OCI-M1 (cell line): ENCODE results near the gene AHDC1.
"Not testable (repeated sequence)": the region's sequence is repeated elsewhere in the genome, so short reads cannot be mapped to it uniquely, and the experiment has no call there.

Experiments used
- DNase-seq: peaks from one replicate; lab custom pipeline; 2025; lab: John Stamatoyannopoulos, UW

Gene AHDC1

DNA sequence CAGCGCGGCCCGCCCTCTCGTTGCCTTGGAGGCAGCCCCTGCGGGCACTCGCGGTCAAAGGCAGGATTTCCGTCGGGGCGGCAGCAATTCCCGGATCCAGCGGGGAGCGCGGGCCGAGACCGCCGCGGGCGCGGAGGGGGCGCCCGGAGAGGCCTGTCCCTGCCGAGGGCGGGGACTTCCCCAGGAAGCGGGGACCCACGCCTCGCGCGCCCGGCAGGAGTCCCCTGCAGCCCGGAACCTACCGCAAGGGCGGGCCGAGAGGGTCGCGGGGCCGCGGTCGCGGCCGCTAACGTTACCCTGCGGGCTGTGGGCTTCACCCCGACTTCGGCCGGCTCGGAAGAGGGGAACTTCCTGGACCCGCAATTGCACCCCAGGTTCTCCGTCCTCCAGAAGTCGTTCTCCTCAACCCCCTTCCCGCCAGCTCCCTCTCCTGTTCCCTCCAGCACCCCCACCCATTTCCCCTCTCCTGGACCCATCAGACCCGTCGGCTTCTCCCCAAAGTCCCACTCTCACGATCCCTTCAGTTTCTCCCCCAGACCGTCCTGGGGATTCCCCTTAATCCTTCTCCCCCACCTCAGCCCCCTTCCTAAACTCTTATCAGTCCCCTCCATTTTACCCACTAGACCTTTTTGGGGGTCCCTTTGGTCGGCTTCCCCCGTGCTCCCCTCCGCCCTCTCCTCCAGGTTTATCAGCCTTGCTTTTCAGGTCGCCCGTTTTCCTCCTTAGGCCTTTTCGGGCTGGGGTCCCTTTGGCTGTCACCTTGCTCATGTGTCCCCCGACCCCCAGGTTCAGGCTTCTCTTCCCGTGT is 30.4 kb upstream of the AHDC1 start:
- DNase-seq = no peak

DNA sequence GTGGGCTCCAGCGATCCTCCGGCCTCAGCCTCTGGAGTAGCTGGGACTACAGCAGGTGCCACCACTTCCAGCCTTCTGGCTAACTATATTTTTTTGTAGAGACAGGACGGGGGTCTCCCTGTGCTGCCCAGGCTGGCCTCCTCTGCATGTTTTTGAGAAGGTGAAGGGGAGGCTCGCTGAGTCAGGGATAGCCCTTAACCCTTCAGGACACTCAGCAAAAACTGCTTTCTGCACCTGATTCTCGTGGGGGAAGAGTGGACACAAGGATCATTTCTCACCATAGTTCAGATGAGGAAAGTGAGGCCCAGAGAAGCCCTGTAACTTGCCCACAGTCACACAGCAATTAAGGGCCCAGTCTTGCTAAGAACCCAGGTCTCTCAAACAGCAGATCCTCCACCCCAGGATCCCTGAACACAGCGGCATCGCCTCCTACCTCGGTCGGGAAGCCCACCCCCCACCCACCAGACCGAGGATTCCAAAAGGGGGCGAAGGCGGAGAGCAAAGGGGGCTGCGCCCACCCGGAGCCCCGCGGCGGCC is 29.8 kb upstream of the AHDC1 start:
- no peak for DNase-seq

DNA sequence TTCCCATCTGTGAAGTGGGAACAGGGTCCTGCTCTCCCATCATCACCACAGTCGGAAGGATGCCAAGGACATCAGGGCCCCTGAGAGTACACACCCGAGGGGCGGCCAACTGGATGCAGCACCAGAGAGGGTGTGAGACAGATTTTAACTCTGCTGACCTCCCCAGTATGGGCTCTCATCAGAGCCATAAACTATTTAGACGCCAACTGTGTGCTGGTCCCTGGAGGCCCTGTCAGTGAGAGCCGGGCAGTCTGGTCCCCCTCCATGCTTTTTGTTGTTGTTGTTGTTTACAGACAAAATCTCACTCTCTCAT is 29.3 kb upstream of the AHDC1 start:
- no peak for DNase-seq

DNA sequence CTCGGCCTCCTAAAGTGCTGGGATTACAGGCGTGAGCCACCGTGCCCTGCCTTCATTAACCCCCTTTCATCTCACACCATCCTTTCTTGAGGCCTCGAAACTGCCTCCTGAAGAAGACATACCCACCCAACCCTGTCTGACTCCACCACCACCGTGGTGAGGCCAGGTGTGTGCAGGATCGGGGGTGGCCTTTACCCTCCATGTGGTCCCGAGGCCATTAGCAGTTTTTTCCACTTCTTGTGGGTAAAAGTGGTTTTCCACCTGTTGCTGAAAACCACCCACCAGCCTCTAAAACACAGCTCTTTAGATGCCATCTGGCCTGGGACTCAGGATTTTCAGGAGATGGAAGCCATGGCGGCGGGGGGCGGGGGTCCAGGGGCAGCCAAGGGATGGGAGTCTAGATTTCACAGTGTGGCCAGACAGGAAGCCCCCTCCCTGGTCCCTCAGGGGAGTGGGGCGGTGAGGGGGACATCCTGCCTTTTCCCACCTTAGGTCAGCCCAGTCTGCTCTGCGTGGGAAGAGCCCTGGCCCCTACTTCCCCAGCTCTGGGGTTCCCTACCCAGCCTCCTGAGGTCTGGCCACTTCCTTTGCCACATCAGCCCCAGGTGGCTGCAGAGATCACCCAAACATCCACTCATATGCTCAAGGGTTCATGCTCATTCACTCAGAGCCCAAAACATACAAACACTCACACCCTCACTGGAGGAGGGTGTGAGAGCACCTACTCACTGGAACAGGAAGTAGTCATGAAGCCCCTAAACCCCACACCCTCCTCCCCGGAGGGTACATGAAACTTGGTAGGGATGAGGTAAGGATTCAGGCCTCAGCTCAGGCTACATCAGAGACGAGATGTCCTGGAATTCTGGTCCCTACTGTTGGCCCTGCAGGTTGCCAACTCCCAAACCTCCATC is 28.7 kb upstream of the AHDC1 start:
- no peak for DNase-seq

DNA sequence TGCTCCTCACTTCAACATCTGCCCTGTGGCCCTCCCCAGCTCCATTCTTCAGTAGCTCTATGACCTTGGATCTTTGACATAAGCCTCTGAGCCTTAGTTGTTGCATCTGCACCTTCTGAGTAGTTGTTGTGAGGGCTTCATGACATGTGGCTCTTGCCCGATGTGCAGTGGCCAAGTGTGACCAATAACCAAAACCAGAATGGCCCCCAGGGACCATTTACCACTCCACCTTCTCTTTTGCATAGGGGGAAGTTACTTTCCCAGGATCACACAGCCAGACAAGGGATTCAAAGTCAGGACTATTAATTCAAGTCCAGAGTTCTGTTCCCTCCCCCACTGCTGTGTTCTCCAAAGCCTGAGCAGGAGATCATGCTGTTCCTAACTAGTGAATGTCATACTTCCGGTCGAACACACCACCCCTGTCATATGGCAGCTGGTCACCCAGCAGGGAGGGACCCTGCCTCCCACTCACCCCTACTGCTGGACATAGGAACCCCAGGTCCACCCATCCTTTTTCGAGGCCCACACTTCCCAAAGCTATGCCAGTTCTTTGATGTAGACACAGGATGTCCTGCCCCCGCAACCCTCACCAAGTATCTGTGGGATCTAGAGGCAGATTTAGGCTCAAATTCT is 27.0 kb upstream of the AHDC1 start:
- DNase-seq = no peak

DNA sequence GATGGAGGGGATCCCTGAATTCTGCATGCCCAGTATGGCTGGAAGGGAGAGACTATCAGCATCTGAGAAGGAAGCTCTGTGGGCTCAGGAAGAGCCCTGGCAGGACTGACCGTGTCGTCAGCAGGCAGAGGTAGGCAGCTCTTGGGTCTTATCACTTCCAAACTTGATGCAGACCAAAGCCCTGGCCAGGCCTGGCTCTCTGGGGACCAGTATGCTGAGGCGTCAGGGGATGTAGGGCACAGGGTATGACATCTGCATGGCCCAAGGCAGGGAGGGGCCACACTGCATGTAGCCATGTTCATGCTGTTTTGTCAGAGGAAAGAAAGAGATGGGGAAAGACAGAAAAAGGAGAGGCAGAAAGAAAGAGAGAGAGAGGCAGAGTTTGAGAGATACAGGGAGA is 24.8 kb upstream of the AHDC1 start:
- DNase-seq = no peak

DNA sequence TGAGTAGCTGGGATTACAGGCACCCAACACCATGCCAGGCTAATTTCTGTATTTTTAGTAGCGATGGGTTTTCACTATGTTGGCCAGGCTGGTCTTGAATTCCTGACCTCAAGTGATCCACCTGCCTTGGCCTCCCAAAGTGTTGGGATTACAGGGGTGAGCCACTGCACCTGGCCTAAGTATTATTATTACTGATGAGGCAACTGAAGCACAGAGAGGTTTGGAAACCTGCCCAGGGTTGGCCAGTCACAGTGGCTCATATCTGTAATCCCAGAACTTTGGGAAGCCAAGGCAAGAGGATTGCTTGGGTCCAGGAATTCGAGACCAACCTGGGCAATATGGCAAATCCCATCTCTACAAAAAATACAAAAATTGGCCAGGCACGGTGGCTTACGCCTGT is 23.8 kb upstream of the AHDC1 start:
- not testable (repeated sequence) for DNase-seq

DNA sequence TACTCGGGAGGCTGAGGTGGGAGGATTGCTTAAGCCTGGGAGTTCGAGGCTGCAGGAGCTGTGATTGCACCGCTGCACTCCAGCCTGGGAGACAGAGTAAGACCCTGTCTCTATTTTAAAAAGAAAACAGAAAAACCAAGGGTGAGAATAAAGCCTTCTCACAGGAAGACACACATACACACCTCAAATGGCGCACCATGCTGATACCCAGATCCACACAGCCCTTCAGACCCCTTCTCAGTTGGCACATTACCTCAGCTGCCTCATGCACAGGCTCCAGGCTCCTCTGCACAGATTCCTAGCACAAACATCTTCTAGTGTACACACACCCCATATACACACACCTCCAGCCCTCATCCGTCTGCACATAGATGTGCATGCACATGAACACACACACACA is 23.1 kb upstream of the AHDC1 start:
- no peak for DNase-seq

DNA sequence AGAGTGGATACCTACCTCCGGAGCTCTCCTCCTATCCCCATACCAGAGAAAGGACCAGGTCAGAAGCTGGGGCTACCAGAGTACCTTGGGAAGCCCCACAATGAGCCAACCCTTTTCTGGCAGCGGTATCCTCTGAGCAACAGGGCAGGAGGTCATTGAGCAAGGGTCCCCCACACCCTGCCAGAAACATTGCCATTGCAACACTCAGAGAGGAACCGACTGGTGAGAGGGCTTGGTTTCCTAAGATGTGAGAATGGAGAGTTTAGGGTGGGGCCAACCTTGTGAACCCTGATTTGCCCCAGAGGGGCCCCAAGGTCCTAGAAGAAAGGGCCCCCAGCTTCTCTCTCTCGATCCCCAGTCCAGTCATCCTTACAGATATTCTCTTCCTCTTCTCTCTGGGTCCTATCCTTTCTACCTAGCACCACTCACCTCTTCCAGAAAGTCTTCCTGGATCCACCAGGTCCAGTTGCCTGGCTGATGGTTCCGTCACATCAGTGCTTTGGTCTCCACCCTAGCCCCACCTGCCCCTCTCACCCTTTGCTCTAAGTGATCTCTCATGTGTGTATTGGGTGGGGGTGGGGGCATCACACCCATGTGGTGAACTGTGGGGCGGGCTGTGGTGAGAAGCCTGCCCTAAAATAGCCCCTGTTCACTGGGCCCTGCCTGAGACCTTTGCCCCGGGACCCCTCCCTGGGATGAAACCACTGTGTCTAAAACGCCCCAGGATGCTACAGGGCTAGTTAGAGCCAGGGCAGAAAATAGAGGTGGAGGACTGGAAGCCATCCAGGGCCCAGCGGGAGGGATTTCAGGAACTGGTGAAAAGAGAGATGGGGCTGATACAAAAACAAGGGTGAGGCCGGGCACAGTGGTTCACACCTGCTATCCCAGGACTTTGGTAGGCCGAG is 22.3 kb upstream of the AHDC1 start:
- DNase-seq = no peak

DNA sequence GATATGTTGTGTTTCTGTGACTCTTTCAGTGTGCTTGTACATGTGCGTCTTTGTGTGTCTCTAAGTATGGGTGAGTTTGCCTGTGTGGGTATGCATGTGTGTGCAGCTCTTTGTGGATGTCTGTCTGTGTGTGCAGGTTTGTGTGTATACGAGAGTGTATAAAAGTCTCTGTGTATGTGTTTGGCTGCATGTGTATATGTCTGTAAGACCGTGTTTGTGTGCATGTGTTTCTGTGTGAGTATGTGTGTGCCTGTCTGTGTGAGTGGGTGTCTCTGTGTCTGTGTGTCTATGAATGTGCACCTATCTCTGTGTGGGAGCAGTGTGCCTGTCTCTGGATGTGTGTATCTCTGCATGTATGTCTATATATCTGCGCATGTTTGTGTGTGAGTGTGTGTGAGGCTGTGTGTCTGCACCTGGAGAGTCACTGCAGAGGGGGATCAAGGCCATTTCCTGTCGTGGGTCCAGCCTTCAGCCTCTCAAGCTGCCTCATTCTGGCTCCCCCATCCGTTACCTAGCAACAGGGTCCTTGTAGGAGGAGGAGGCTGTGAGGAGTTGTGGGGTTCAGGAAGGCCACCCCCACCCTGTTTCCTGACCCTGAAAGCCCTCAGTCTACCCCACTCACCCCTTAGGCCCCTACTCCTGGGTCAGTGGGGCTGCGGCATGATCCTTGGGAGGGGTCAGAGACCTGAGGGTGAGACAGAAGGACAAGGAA is 20.7 kb upstream of the AHDC1 start:
- DNase-seq = no peak

DNA sequence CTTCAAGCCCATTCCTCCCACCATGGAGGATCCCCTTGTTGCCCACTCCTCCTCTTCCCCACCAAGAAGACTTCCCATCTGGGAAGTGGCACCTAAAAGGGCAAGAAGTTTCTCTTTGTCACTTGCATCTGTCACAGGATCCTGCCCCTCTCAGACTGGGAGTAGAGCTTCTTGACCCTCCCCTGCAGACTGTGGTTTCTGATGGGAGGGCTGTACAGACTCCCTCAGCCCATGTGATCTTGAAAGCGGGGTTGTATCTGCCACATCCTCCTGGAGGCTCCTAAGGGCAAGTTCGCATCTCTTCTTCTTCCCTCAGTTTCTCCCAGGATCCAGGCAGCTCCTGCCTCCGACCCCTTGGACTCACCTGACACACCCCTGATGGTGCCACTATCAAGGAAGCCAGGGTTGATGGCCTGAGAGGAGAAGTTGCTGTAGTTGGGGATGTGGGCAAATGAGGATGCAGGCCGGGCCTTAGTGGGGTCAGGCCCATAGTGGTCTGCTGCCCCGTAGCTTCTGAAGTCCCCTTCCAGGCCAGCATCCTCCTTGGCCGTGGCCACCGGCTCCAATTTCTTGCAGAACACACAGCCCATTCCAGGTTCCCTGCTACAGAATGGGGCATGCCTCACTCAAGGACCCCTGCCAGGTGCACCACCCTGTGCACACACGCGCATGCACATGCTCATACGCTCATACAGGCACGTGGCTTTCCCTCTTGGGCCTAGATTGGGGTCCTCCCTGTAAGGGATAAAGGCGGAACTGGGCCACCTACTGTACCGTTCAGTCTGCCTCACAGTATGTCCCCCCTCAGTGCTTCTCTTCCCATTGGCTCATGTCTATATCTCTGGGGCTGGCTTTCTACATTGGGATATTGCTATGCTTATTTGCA is 19.6 kb upstream of the AHDC1 start:
- DNase-seq = no peak

DNA sequence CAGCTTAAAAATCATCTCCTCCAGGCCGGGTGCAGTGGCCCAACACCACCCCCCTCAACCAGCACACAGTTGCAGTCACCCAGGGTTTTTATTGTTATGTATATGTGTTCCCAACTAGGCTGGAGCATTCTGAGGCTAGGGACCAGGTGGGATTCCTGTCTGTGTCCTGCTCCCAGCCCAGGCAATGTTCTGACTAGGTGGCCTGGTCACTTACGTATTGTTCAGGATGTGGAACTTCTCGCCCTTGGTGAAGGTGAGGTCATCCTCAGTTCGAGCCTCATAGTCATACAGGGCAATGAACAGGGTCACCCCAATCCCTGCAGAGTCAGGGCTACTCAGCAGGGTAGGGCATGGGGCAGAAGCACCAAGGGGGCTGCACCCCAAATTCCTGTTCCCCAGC is 18.9 kb upstream of the AHDC1 start:
- DNase-seq = no peak

DNA sequence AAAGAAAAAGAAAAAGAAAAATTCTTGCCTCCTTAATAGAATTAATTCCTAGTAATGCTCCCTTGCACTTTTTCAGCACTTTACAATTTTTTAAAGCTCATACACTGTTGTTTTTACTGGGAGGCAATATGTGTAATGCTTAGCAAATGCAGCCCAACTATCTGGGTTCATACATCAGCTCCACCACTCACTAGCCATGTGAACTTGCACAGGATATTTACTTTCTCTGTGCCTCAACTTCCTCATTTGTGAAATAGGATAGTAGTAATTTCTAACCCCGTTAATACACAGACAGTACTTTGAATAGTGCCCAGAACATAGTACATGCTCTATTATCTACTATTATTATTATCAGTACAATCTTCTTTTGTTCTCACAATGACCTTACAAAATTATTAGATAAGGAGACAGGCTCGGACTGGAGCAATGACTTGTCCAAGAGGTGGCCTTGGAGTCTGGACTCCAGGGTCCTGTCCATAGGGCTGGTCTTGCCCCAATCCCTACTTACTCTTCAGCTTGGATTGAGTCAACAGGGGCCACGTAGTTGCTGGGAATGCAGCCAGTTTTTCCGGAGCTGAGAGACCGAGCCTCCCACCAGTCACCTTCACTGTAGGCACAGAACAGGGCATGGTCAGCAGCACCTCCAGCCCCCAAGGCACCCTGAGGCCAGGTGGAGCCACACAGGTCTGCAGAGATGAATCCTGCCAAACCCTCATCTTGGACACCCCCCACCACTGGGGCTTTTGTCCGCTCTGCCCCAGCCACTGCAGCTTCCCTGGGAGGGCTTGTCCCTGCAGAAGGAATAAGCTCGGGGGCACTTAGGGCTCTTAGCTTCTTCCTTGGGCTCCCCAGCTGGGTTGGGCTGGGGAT is 17.3 kb upstream of the AHDC1 start:
- DNase-seq = no peak

DNA sequence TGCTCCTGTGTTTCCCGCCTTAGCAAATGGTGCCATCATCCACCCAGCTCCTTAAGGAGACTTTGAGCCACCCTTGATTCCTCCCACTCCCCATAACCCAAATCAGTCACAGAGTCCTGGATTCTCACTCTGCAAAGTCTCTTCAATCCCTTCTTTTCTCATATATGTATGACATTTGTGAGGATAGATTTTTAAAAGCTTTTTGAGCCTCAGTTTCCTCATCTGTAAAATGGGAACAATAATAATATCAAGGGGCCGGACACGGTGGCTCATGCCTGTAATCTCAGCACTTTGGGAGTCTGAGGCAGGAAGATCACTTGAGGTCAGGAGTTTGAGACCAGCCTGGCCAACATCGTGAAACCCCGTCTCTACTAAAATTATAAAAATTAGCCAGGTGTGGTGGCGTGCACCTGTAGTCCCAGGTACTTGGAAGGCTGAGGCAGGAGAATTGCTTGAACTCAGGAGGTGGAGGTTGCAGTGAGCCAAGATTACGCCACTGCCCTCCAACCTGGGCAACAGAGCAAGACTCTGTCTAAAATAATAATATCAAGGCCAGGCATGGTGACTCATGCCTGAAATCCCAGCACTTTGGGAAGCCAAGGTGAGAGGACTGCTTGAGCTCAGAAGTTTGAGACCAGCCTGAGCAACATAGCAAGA is 16.0 kb upstream of the AHDC1 start:
- not testable (repeated sequence) for DNase-seq

DNA sequence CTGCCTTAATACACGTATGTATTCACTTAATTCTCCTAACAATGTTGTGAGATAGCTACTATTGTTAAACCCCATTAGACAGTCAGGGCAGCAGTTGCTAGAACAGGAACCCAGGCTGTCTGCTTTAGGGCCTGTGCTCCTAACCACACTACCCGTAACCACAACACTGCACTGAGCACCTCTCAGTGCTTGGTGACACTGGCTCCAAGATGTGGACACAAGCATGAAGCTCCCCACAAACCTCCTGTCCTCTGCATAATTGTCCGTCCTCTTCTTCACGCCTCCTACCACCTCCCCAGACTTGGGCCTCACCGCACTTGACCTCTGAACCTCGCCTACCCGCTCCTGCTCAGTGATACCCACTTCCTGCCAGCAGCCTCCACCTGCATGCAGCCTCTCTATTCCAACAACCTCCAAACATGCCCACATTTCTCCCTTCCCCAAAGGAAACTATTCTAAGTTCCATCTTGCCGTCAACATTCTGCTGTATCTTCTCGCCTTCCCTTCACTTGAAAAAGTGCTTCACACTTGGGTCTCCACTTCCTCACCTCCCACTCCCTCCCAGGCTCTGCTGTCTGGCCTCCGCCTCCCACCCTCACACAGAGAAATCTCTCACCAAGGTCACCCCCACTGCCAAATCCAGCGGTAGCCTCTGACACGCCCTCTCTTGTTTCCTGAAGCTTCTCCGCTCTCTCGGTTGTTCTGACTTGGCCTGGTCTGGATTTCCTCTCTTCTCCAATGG is 14.6 kb upstream of the AHDC1 start:
- no peak for DNase-seq

DNA sequence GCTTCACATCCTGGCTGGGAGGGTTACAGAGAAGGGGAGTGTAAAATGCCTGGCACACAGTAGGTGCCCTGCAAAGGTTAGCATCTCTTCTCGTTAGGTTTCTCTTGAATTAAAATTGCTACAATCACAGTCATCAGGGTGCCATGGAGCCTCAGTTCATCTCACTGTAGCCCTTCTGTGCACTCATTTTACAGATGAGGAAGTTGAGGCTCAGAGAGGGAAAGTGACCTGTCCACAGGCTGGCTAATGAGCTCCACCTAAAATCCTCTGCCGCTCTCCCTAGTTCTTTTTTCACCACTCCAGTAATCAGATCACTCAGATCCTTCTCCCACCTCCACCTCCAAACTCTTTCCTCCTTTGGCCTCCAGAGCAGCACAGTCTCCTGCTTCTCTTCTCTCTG is 13.5 kb upstream of the AHDC1 start:
- DNase-seq = no peak

DNA sequence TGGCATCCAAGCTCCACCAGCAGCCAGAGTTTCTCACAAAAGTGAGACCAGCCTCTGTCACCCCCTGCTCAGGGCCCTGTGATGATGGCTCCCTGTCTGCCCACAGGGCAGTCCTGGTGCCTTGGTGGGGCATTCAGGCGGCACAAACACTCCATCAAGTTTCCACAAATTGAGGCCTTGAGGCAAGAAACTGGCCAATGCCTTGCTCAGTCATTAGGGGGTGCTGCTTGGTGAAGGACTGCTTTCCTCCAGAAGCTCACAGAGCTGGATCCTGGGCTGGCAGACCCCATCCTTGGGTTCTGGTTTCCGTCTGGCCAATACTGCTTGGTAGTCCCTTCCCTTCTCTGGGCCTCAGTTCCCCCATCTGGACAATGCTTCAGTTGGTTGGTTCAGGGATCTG is 12.5 kb upstream of the AHDC1 start:
- DNase-seq = peak; percentile 18
